ENCODE measurements around the gene DGKH. TPM values are rescaled to one million over a fixed set of nuclear protein-coding genes. Genes with fewer than 3 reads are reported as not detected.
A peak's percentile ranks its signal among the peaks of the same experiment; 100 is the strongest.

The DGKH gene
- total RNA-seq, 3 donors from 2014 or later: 11.5 to 19.0 (median 19.0) TPM

DNA sequence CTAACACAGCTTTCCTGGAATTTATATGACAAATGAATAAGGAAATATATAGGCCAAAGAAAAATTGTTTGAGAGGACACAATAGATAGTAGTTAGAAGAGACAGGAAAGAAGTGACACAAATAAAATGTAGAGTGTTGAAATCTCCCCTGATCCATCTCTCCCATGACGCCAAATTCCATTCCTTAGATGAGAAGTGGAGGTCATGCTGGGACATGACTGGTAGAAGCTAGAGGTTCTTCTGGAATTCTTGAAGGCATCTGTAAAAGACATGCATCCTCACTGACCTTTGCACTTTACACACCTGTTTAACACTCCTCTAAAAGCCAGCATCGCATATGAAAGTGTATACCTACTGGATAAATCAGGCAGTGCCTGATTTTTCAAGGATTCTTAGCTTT, 67.8 kb downstream of the DGKH start:
- Histone ChIP-seq H3K27me3 (no peaks in the 10 kb centered on the region), H3K9me3 (no peaks in the 10 kb centered on the region), H3K4me1 (no peaks in the 10 kb centered on the region), H3K4me3 (no peak overlapping the region), H3K36me3 (no peaks in the 10 kb centered on the region), H3K27ac (peak overlapping the region in 1 of 2 donors; percentile 10)
- intact Hi-C loops (cut with DNase I; ENCODE audit: low total_unique reads): no loop called here
- no peak for DNase-seq (ENCODE audit: low spot score in 2 of 2)
- TF ChIP-seq, protein P1, sequence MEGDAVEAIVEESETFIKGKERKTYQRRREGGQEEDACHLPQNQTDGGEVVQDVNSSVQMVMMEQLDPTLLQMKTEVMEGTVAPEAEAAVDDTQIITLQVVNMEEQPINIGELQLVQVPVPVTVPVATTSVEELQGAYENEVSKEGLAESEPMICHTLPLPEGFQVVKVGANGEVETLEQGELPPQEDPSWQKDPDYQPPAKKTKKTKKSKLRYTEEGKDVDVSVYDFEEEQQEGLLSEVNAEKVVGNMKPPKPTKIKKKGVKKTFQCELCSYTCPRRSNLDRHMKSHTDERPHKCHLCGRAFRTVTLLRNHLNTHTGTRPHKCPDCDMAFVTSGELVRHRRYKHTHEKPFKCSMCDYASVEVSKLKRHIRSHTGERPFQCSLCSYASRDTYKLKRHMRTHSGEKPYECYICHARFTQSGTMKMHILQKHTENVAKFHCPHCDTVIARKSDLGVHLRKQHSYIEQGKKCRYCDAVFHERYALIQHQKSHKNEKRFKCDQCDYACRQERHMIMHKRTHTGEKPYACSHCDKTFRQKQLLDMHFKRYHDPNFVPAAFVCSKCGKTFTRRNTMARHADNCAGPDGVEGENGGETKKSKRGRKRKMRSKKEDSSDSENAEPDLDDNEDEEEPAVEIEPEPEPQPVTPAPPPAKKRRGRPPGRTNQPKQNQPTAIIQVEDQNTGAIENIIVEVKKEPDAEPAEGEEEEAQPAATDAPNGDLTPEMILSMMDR (IDR thresholded peaks at IDR 0.05): no peak
- no peak for TF ChIP-seq POLR2A (IDR thresholded peaks at IDR 0.05)

DNA sequence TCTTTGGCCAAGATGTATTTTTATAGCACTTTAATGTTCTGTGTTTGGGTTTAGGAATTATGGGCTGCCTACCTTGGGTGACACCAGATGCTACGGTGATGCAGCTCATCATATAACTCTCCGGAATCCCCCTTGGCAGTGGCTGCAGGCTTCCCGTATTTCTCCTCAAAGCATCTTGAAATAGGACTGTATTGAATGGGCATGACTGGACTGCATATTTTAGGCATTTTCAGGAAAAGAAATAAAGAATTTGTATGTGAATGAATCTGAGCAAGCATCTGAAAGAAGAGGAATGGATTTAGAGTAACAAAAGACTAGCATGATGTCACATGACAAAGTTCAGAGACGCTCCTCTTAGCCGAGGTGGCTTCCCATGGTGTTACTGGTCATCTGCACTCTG, 70.6 kb downstream of the DGKH start:
- TF ChIP-seq, protein P1 (IDR thresholded peaks at IDR 0.05): no peak
- no peak for TF ChIP-seq POLR2AphosphoS5 (IDR thresholded peaks at IDR 0.05)
- intact Hi-C loops (cut with DNase I; ENCODE audit: low total_unique reads): no loop called here
- Histone ChIP-seq H3K4me1 (no peaks in the 10 kb centered on the region), H3K27ac (no peak overlapping the region), H3K36me3 (no peaks in the 10 kb centered on the region), H3K9me3 (no peaks in the 10 kb centered on the region), H3K4me3 (no peak overlapping the region), H3K27me3 (no peaks in the 10 kb centered on the region)
- no peak for DNase-seq (ENCODE audit: low spot score in 2 of 2)

DNA sequence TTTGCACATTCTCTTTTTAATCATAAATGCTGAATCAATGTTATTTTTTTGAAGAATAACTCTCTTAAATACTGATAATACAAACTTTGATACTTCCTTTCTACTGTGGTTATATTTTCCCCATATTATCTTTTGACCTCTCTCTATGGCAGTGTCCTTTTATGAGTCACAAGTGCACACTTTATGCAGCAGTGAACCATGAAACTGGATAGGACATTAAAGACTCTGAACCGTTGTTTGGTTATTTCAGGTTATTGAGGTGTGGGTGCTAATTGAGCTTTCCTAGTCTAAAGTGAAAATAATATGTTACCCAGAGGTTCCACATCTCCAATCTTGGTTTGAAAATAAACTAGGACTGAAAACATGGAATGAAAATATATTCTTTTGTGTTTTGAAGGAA, 71.4 kb downstream of the DGKH start:
- H3K27ac ChIP-seq: no peak overlapping the region
- H3K9me3 ChIP-seq: no peaks in the 10 kb centered on the region
- no peaks in the 10 kb centered on the region for H3K36me3 ChIP-seq
- no peak overlapping the region for H3K4me3 ChIP-seq
- no peak for DNase-seq (ENCODE audit: low spot score in 2 of 2)
- no peaks in the 10 kb centered on the region for H3K27me3 ChIP-seq
- TF ChIP-seq, protein P1 (IDR thresholded peaks at IDR 0.05): no peak
- intact Hi-C loops (cut with DNase I; ENCODE audit: low total_unique reads): no loop called here
- H3K4me1 ChIP-seq: no peaks in the 10 kb centered on the region

DNA sequence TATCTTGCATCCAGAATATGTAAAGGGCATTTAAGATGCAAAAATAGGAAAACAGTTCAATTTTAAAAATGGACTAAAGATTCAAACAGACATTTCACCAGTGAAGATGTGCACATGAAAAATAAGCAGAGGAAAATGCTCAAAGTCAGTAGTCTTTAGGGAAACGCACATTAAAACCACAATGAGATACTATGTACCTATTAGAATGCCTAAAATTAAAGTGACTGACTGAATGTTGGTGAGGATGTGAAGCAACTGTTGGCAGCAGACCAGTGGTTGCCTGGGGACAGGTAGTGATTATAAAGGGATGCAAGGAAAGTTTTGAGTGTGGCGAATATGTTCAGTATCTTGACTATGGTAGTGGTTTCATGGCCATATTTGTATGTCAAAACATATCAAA, 75.2 kb downstream of the DGKH start:
- intact Hi-C loops (cut with DNase I; ENCODE audit: low total_unique reads): no loop called here
- Histone ChIP-seq H3K9me3 (no peaks in the 10 kb centered on the region), H3K27me3 (no peaks in the 10 kb centered on the region), H3K36me3 (no peaks in the 10 kb centered on the region), H3K4me1 (no peaks in the 10 kb centered on the region), H3K27ac (no peak overlapping the region), H3K4me3 (no peak overlapping the region)
- DNase-seq (ENCODE audit: low spot score in 2 of 2): no peak
- TF ChIP-seq POLR2AphosphoS5 (IDR thresholded peaks at IDR 0.05): no peak
- TF ChIP-seq, protein P1 (IDR thresholded peaks at IDR 0.05): no peak
- TF ChIP-seq POLR2A (IDR thresholded peaks at IDR 0.05): no peak

DNA sequence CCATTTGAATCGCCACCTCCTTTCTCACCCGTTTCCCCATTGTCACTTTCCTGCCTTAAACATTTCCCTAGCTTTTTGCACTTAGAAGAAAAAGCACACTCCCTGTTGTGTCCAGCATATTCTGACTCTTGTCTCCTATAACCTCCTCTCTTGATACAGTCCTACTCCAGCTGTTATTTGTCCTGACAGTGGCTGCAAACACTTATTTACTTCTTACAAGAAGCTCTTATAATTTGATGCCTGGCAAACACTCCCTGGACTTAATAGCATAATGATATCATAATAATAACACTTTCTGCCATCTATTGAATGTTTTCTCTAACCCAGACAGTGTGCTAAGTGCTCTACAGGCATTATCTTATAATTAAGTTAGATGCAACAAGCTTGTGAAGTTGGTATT, 76.6 kb downstream of the DGKH start:
- Histone ChIP-seq H3K4me1 (no peaks in the 10 kb centered on the region), H3K4me3 (no peak overlapping the region), H3K27me3 (no peaks in the 10 kb centered on the region), H3K9me3 (no peaks in the 10 kb centered on the region), H3K27ac (no peak overlapping the region), H3K36me3 (no peaks in the 10 kb centered on the region)
- DNase-seq (ENCODE audit: low spot score in 2 of 2): no peak
- intact Hi-C loops (cut with DNase I; ENCODE audit: low total_unique reads): no loop called here
- TF ChIP-seq POLR2AphosphoS5 (IDR thresholded peaks at IDR 0.05) (no peak), POLR2A (IDR thresholded peaks at IDR 0.05) (no peak)
- TF ChIP-seq, protein P1 (IDR thresholded peaks at IDR 0.05): no peak

Measured in breast epithelium (tissue), 4 donors.